GM21529 (cell line): ENCODE measurements around the gene RBM23.

Experiments
- ATAC-seq: cut with Tn5 transposase; IDR thresholded peaks from one replicate; pipeline ENCODE4 v1.9.1; 2021; ENCODE audit not compliant: unreplicated experiment

The RBM23 gene

DNA sequence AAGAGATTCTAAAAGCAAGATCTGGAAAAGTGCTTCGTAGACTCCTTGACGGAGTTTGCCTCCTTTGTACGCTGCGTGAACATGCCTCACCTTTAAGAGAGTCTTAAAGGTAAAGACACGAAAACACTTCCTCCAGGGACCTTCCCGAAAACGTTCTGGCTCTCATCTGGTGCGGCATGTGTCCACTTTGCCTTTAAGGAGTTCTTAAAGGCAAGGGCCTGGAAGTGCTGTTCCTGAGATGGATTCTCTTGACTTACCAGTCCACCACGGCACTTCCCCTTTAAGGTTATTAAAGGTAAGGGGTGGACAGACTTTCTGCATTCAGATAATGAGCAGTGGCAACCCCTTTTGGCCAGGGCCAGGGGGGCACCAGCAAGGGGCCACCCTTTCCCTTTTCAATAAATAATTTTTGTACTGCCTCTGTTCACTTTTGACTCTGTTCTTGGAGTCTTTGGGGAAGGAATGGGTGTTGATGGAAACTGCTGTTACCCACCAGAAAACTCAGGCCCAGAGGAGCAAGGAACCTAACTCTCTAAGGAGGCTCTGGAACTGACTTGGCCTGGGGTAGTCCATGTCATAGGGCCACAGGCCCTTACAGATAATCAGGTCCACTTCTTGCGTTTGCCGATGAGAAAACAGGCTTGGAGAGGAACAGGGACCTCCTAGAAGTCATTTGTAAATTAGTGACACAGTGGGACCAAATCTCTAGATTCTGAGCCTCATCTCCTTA, 31.5 kb downstream of the RBM23 start:
- ATAC-seq, result peak; percentile 48

- peak; percentile 47 for ATAC-seq
Observed at GRCh38 chr14:22886500-22887259, 32.3 kb downstream of the RBM23 start.

- no peak for ATAC-seq
Observed at GRCh38 chr14:22885975-22886374, 33.0 kb downstream of the RBM23 start.

DNA sequence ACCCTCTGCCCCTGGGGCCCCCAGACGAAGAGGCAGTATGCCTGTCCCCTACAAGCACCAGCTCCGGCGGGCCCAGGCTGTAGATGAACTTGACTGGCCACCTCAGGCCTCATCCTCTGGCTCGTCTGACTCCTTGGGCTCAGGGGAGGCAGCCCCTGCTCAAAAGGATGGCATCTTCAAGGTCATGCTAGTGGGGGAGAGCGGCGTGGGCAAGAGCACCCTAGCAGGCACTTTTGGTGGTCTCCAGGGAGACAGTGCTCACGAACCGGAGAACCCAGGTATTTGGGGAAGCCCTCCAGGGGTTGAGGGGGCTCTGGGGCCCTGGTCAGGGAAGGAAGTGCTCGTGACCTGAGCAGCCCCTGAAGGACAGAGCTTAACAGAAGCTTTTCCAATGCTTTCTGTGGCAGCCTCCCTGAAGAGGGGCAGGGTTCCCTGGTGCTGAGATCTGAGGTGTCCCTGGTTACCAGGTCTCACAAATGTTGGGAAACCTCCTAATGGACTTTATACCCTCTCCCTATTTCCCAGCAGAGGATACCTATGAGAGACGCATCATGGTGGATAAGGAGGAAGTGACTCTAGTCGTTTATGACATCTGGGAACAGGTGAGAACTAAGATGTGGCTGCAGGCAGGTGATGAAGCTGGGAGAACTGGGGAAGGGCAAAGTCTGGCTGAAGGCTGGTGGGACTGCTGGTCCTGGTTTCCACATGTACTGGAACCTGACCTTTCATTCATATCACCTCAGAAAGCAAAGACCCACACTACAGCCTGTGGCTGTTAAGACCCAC, 34.0 kb downstream of the RBM23 start:
- no peak for ATAC-seq

DNA sequence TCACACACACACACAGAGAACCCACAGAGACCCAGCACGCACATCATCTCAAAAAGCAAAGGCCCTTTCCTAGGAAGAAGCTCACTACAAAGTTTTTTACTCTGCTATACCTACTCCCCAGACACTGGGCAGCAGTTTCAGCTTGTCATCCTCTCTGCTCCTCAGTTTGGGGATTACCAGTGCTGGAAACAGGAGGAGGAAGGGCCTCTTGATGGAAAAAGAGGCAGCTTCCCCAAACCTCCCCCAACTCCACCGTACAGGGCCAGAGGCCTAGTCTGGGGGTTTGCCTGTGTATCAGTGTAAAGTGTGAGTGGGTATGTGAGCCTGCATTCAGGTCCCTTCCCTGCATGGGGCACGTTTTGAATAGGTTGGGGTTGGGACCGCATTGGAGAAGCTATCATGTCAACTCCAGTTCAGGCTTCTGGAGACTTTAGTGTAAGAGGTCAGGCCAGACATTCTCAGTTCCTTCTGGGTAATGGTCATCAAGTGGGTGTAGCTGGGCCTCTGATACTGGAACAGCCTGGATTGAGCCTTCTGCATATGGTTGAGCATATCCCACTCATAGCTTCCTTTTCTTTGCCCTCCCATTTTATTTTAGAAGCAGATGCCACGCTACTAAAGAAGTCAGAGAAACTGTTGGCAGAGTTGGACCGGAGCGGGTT, 34.7 kb downstream of the RBM23 start:
- no peak for ATAC-seq

- ATAC-seq, result no peak
Observed at GRCh38 chr14:22883173-22883976, 35.6 kb downstream of the RBM23 start, which contains the start of gene REM2. REM2 (plus strand) TSS chr14:22883222; CDS start chr14:22883288, 66 bp downstream.

DNA sequence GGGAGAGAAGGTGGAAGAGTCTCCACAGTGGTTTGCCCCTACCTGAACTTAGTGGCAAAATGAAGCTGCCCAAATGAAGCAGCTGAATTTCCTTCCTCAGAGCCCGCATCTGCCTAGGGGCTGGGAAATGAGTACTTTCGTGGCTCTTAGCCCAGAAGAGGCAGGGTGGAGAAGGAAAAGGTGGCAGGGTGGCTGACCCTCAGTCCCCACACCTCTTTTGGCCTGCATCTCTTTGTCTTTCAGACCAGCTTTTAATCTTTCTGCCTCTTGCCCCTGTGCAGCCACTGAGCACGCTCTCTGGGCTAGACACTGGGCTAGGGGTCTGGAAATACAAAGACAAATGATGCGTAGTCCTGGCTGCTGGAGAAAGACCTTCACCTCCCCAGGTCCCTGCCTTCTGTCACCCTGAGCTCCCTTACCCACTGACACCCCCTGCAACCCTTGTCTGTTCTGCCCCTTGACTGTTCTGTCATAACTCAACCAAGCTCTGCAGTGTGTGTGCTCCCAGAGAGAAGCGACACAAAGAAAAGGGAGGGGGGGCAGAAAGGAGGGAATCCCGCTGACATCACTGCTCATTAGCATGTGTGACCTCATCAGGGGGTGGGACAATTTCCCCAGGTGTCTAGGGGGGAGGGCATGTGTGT, 36.3 kb downstream of the RBM23 start:
- no peak for ATAC-seq

DNA sequence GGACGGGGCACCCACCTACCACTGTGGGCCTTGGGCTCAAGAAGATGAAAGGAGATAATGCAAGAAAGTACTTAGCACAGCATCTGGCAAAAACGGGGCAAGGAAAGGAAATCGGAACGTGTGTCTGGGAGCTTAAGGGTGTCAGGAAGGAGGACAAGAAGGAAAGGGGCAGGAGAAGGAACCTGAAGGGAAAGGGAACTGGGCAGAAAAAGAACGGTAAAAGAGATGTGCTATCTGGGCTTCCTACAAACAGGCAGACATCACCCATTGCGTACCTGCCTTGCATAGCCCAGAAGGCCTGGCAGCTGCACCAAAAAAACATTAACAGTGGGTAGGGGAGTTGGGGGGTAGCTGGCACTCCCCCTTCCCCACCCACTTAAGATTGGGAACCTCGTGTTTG, 36.9 kb downstream of the RBM23 start:
- ATAC-seq, result no peak

DNA sequence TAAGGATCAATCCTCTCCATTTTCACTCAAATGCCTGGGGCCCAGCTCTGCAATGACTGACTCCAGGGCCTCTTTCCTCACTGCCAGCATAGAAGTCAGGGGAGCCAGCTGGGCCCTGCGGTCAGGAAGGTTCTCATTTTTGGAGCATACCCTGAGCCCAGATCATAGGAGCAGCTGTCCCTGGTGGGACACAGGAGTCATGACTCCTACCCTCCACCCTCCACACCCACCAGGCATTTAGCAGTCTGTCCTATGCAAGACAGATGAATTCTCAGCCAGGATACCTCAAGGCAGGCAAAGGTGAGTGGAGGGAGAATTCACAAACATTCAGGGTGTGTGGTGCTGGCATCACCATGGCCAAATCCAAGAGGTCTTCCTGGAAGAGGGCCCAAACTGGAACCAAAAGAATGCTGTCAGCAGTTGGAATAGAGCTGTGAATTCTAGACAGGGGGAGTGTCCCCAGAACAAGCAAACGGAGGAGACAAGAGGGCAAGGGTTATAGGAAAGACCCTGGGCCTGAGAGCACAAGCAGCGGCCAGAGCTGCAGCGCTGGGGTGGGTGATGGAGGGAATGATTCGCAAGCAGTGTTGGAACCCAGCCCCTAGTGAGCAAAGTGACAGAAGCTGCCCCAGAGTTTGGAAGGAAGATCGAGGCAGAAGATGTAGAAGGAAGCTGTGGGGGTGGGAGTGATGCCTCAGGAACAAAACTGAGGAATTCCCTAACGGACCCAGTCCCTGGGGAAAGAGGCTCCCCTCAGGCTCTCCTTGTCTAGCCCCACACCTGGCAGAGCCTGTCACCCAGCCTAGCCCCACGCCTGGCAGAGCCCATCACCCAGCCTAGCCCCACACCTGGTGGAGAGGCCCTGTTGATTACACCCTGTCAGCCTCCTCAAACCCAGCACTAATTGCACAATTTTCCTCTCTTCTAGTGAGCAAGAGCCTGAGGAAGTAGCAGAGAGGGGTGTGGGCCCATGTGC, 40.4 kb downstream of the RBM23 start:
- ATAC-seq, result no peak

- ATAC-seq, result no peak
Observed at GRCh38 chr14:22877000-22877501, 41.9 kb downstream of the RBM23 start.

DNA sequence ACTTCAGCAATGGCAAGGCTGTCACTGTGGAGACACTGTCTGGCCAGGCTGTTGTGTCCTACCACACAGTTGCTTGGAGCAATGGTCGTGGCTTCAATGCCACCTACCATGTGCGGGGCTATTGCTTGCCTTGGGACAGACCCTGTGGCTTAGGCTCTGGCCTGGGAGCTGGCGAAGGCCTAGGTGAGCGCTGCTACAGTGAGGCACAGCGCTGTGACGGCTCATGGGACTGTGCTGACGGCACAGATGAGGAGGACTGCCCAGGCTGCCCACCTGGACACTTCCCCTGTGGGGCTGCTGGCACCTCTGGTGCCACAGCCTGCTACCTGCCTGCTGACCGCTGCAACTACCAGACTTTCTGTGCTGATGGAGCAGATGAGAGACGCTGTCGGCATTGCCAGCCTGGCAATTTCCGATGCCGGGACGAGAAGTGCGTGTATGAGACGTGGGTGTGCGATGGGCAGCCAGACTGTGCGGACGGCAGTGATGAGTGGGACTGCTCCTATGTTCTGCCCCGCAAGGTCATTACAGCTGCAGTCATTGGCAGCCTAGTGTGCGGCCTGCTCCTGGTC, 43.1 kb downstream of the RBM23 start:
- no peak for ATAC-seq

- ATAC-seq, result no peak
Observed at GRCh38 chr14:22875003-22875747, 43.8 kb downstream of the RBM23 start.

DNA sequence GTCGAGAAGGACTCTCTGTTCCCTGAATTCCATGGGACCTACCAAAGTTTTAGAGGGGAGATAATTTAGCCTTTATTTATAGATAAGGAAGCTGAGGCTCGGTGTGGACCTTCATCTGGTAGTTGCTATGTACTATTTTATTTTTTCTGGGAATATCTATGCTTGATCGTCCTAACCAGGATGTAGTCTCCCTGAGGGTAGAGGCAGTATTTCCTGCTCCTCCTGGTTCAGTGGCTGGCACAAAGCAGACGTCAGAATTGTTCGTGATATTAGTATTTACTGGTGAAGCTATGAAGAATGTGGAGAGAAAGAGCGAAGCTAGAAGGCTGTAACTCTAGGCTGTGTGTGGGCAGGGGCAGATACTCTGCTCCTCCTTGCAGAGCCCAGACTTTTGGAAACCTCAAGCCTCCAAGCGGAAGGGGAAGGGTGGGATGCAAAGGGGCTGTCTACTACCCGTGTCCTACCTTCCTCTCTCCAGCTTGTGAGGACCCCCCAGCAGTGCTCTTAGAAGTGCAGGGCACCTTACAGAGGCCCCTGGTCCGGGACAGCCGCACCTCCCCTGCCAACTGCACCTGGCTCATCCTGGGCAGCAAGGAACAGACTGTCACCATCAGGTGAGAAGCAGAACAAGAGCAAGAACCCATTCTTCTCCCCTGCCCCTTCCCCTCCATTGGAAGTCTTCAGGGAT, 46.0 kb downstream of the RBM23 start:
- no peak for ATAC-seq

DNA sequence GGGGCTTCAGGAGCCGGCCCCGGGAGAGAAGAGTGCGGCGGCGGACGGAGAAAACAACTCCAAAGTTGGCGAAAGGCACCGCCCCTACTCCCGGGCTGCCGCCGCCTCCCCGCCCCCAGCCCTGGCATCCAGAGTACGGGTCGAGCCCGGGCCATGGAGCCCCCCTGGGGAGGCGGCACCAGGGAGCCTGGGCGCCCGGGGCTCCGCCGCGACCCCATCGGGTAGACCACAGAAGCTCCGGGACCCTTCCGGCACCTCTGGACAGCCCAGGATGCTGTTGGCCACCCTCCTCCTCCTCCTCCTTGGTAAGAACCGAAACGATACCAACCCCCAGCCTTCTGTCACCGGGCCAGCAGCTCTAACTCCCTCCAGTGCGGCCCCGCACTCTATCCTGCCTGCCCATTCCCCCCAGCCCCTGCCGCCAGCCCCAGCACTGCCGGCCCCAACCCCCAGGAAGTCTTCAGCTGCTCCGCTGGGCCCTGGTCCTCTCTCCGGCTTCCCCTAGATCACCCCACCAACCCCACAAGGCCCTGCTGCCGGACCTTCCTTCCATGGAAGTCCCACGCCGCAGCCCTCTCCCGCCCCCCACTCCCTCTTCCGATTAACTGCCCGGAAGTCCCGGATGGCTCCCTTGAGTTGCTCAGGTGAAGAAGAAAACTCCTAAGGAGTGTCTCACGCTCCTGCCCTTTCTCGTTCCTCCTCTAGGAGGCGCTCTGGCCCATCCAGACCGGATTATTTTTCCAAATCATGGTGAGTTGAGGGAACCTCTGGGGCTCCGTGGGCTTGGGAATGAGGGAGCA, 46.7 kb downstream of the RBM23 start:
- peak; percentile 18 for ATAC-seq

DNA sequence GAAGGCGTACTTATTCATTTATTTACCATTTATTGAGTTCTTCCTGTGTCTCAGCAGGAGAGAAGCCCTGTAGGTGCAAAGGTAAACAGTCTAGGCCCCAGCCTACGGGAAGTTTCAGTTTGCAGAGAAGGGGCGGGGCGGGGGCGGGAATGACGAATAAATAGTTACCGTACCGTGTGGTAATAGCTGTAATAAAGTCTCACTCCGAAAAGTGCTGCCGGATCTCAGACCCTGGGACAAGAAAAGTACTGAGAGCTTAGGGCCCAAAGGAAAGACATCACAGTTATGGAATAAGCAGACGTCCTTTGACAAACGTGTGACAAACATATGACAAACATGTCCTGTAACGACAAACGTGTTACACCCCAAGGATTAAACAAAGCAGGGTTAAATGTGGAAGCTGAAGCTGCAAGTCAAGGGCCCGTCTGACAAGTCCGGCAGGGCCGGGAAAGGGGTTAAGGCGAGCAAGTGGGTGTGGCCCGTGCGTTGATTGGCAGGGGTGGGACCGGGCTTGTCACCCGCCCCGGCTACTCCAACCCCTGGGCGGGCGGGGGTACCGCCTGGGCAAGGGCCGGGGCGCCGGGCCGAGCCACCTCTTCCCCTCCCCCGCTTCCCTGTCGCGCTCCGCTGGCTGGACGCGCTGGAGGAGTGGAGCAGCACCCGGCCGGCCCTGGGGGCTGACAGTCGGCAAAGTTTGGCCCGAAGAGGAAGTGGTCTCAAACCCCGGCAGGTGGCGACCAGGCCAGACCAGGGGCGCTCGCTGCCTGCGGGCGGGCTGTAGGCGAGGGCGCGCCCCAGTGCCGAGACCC, 47.5 kb downstream of the RBM23 start, which contains the start of gene LRP10:
TSS of gene LRP10 (plus strand) at position 517 of the 809 bp plus-strand sequence. CDS start 564 bp downstream, outside the sequence.
- ATAC-seq, result peak; percentile 84
